ENCODE results near the gene MYL10.

MYL10 gene

GRCh38 chr7:101673951-101674350 is 44.9 kb upstream of the MYL10 start:
- TF ChIP-seq, protein P1, sequence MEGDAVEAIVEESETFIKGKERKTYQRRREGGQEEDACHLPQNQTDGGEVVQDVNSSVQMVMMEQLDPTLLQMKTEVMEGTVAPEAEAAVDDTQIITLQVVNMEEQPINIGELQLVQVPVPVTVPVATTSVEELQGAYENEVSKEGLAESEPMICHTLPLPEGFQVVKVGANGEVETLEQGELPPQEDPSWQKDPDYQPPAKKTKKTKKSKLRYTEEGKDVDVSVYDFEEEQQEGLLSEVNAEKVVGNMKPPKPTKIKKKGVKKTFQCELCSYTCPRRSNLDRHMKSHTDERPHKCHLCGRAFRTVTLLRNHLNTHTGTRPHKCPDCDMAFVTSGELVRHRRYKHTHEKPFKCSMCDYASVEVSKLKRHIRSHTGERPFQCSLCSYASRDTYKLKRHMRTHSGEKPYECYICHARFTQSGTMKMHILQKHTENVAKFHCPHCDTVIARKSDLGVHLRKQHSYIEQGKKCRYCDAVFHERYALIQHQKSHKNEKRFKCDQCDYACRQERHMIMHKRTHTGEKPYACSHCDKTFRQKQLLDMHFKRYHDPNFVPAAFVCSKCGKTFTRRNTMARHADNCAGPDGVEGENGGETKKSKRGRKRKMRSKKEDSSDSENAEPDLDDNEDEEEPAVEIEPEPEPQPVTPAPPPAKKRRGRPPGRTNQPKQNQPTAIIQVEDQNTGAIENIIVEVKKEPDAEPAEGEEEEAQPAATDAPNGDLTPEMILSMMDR (conservative IDR thresholded peaks at IDR 0.05) = no peak
- no peak overlapping the region for H3K27ac ChIP-seq

DNA sequence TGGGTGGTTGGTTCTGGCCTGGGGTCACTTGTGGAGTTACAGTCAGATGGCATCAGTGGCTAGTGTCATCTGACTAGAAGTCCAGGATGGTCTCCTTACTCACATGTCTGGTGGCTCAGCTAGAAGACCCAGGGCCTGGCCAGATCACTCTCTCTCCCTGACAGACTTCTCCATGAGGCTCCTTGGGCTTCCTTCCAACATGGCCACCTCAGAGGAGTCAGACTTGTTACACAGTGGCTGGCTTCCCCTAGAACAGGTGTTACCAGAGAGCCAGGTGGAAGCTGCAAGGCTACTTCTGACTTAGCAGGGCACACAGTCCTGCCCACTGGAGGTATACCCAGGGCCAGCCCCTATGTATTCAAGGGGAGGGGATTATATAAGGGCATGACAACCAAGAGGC is 44.2 kb upstream of the MYL10 start:
- H3K27ac ChIP-seq = no peak overlapping the region
- TF ChIP-seq, protein P1 (conservative IDR thresholded peaks at IDR 0.05) = no peak

- H3K27ac ChIP-seq = no peak overlapping the region
- TF ChIP-seq, protein P1 (conservative IDR thresholded peaks at IDR 0.05) = no peak
These were observed 42.6 kb upstream of the MYL10 start for GRCh38 chr7:101671371-101672356.

- H3K27ac ChIP-seq = no peak overlapping the region
- TF ChIP-seq, protein P1 (conservative IDR thresholded peaks at IDR 0.05) = no peak; the same call in 1 of the 2 replicates
These were observed 40.2 kb upstream of the MYL10 start for GRCh38 chr7:101669307-101669706.

DNA sequence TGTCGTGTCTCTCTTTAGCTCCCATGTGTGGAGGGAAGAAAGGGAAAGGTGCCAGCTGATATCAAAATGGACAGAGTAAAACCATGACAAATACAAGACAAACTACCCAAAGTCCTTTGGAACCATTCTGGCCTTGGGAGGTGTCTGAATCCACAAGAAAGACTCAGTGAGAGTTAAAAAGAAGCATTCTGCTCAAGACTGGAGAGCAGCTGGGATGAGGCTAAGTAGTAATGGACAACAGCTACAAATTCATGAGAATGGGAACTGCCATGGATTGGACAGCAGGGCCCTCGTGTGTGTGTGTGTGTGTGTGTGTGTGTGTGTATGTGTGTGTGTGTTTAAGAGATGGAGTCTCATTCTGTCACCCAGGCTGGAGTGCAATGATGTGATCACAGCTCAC is 39.6 kb upstream of the MYL10 start:
- H3K27ac ChIP-seq = no peak overlapping the region
- TF ChIP-seq, protein P1 (conservative IDR thresholded peaks at IDR 0.05) = no peak

DNA sequence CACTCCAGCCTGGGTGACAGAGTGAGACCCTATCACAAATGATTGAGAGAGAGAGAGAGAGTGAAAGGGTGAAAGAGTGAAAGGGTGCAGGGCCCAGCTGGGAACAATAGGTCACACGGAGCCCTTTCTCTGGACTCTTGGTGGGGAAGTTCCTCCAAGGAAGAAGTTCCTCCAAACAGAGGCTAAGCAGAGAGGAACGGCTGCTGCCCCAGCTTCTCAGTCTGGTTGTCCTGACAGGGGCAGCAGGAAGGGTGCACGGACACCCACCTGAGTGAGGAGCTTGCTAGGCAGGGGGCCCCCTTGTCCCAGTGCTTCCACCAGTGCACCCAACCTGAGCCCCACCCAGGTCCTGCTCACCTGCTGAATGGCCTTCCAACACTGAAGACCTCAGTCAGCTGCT is 38.8 kb upstream of the MYL10 start:
- H3K27ac ChIP-seq = no peak overlapping the region
- TF ChIP-seq, protein P1 (conservative IDR thresholded peaks at IDR 0.05) = no peak

DNA sequence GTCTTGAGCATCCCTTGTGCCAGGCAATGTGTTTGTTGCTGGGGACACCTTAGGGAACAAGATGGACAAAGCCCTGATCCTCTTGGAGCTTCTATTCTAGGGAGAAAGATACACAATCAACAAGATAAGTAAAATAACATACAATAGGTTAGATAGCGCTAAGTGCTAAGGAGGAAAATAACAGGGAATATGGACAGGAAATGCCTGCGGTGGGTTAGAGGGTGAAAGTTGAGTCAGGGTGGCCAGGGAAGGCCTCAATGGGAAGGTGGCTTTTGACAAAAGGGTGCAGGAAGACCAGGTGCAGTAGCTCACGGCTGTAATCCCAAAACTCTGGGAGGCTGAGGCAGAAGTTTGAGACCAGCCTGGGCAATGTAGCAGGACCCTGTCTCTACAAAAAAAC is 38.3 kb upstream of the MYL10 start:
- H3K27ac ChIP-seq = no peak overlapping the region
- TF ChIP-seq, protein P1 (conservative IDR thresholded peaks at IDR 0.05) = no peak
